Raji (cell line): ENCODE measurements around the gene PCCA.
A peak's percentile ranks its signal among the peaks of the same experiment; 100 is the strongest.

Experiments
- POLR2A ChIP-seq: IDR thresholded peaks from 2 replicates; pipeline ENCODE4 v1.6.1; 2011; ENCODE audit warnings: low read depth, low read length, control low read depth; ENCODE audit not compliant: insufficient read depth

PCCA gene

GRCh38 chr13:100088644-100089464 lies at the start of gene PCCA:
Gene PCCA, plus strand, starts transcription at chr13:100089093. Its CDS starts 28 bp downstream, at chr13:100089121.
- TF ChIP-seq POLR2A: peak; percentile 47; the same call in 1 of the 2 replicates

GRCh38 chr13:100039740-100040139 lies 49.2 kb upstream of the PCCA start:
- TF ChIP-seq POLR2A: no peak

- TF ChIP-seq POLR2A: no peak
Measured at GRCh38 chr13:100040196-100040595, 48.7 kb upstream of the PCCA start.

GRCh38 chr13:100044936-100045335 lies 44.0 kb upstream of the PCCA start:
- TF ChIP-seq POLR2A: no peak

- TF ChIP-seq POLR2A: no peak
Measured at GRCh38 chr13:100045355-100045754, 43.5 kb upstream of the PCCA start.

GRCh38 chr13:100051070-100051469 lies 37.8 kb upstream of the PCCA start:
- TF ChIP-seq POLR2A: no peak

GRCh38 chr13:100059827-100060226 lies 29.1 kb upstream of the PCCA start:
- no peak for TF ChIP-seq POLR2A

GRCh38 chr13:100063333-100063732 lies 25.6 kb upstream of the PCCA start:
- TF ChIP-seq POLR2A: no peak

- no peak for TF ChIP-seq POLR2A
Measured at GRCh38 chr13:100063906-100064305, 25.0 kb upstream of the PCCA start.

GRCh38 chr13:100068133-100068931 lies 20.6 kb upstream of the PCCA start:
- TF ChIP-seq POLR2A: no peak

- TF ChIP-seq POLR2A: no peak
Measured at GRCh38 chr13:100069278-100069677, 19.6 kb upstream of the PCCA start.

- no peak for TF ChIP-seq POLR2A
Measured at GRCh38 chr13:100075700-100076587, 12.9 kb upstream of the PCCA start.

- no peak for TF ChIP-seq POLR2A
Measured at GRCh38 chr13:100088273-100088643, 635 bp upstream of the PCCA start.

GRCh38 chr13:100089465-100090032 lies 656 bp downstream of the PCCA start:
- no peak for TF ChIP-seq POLR2A

GRCh38 chr13:100090861-100091260 lies 2.0 kb downstream of the PCCA start:
- no peak for TF ChIP-seq POLR2A
